ENCODE measurements around the gene SYT1. TPM values are rescaled to one million over a fixed set of nuclear protein-coding genes. Genes with fewer than 3 reads are reported as not detected.

SYT1 gene
- polyA plus RNA-seq, 2 donors, result 0.04 to 0.09 TPM

GRCh38 chr12:79266343-79267144 is 402.0 kb downstream of the SYT1 start:
- Histone ChIP-seq H3K27me3 (ENCODE audit: control insufficient read depth in 1 of 2, insufficient read depth in 2 of 2, low read length in 2 of 2) (no peaks in the 10 kb centered on the region), H3K27ac (ENCODE audit: low read depth in 2 of 2, low read length in 1 of 2) (no peak overlapping the region), H3K4me1 (ENCODE audit: control insufficient read depth in 2 of 2, insufficient read depth in 2 of 2, low read length in 1 of 2) (no peaks in the 10 kb centered on the region), H3K9me3 (ENCODE audit: control insufficient read depth in 2 of 2, insufficient read depth in 1 of 2, low read depth in 1 of 2, low read length in 1 of 2) (no peaks in the 10 kb centered on the region), H3K36me3 (ENCODE audit: control insufficient read depth in 2 of 2, insufficient read depth in 2 of 2, low read length in 1 of 2) (no peaks in the 10 kb centered on the region), H3K4me3 (ENCODE audit: low read depth in 1 of 2, low read length in 2 of 2) (no peak overlapping the region)
- whole genome bisulfite sequencing, 2 donors, result 30 to 36% methylated on average over 4 of the region's 4 CpGs

GRCh38 chr12:79267580-79267979 is 403.0 kb downstream of the SYT1 start:
- no peaks in the 10 kb centered on the region for H3K36me3 ChIP-seq (ENCODE audit: control insufficient read depth in 2 of 2, insufficient read depth in 2 of 2, low read length in 1 of 2)
- H3K9me3 ChIP-seq (ENCODE audit: control insufficient read depth in 2 of 2, insufficient read depth in 1 of 2, low read depth in 1 of 2, low read length in 1 of 2), result no peaks in the 10 kb centered on the region
- WGBS, 2 donors, result 44 to 52% methylated on average over 2 of the region's 2 CpGs
- H3K27ac ChIP-seq (ENCODE audit: low read depth in 2 of 2, low read length in 1 of 2), result no peak overlapping the region
- H3K4me1 ChIP-seq (ENCODE audit: control insufficient read depth in 2 of 2, insufficient read depth in 2 of 2, low read length in 1 of 2), result no peaks in the 10 kb centered on the region
- H3K27me3 ChIP-seq (ENCODE audit: control insufficient read depth in 1 of 2, insufficient read depth in 2 of 2, low read length in 2 of 2), result no peaks in the 10 kb centered on the region
- no peak overlapping the region for H3K4me3 ChIP-seq (ENCODE audit: low read depth in 1 of 2, low read length in 2 of 2)

GRCh38 chr12:79274501-79275064 is 410.0 kb downstream of the SYT1 start:
- H3K27me3 ChIP-seq (ENCODE audit: control insufficient read depth in 1 of 2, insufficient read depth in 2 of 2, low read length in 2 of 2), result no peaks in the 10 kb centered on the region
- H3K4me1 ChIP-seq (ENCODE audit: control insufficient read depth in 2 of 2, insufficient read depth in 2 of 2, low read length in 1 of 2), result no peaks in the 10 kb centered on the region
- H3K9me3 ChIP-seq (ENCODE audit: control insufficient read depth in 2 of 2, insufficient read depth in 1 of 2, low read depth in 1 of 2, low read length in 1 of 2), result no peaks in the 10 kb centered on the region
- 91 to 92% methylated on average over 4 of the region's 4 CpGs for WGBS, 2 donors
- no peak overlapping the region for H3K27ac ChIP-seq (ENCODE audit: low read depth in 2 of 2, low read length in 1 of 2)
- H3K4me3 ChIP-seq (ENCODE audit: low read depth in 1 of 2, low read length in 2 of 2), result no peak overlapping the region
- no peaks in the 10 kb centered on the region for H3K36me3 ChIP-seq (ENCODE audit: control insufficient read depth in 2 of 2, insufficient read depth in 2 of 2, low read length in 1 of 2)

GRCh38 chr12:79275631-79276030 is 411.1 kb downstream of the SYT1 start:
- H3K4me1 ChIP-seq (ENCODE audit: control insufficient read depth in 2 of 2, insufficient read depth in 2 of 2, low read length in 1 of 2), result no peaks in the 10 kb centered on the region
- H3K4me3 ChIP-seq (ENCODE audit: low read depth in 1 of 2, low read length in 2 of 2), result no peak overlapping the region
- no peak overlapping the region for H3K27ac ChIP-seq (ENCODE audit: low read depth in 2 of 2, low read length in 1 of 2)
- no peaks in the 10 kb centered on the region for H3K27me3 ChIP-seq (ENCODE audit: control insufficient read depth in 1 of 2, insufficient read depth in 2 of 2, low read length in 2 of 2)
- no peaks in the 10 kb centered on the region for H3K36me3 ChIP-seq (ENCODE audit: control insufficient read depth in 2 of 2, insufficient read depth in 2 of 2, low read length in 1 of 2)
- H3K9me3 ChIP-seq (ENCODE audit: control insufficient read depth in 2 of 2, insufficient read depth in 1 of 2, low read depth in 1 of 2, low read length in 1 of 2), result no peaks in the 10 kb centered on the region
- 96 to 100% methylated on average over 2 of the region's 2 CpGs for WGBS, 2 donors

GRCh38 chr12:79283364-79283763 is 418.8 kb downstream of the SYT1 start:
- no peaks in the 10 kb centered on the region for H3K27me3 ChIP-seq (ENCODE audit: control insufficient read depth in 1 of 2, insufficient read depth in 2 of 2, low read length in 2 of 2)
- WGBS, 2 donors, result 51 to 52% methylated on average over 2 of the region's 2 CpGs
- no peaks in the 10 kb centered on the region for H3K4me1 ChIP-seq (ENCODE audit: control insufficient read depth in 2 of 2, insufficient read depth in 2 of 2, low read length in 1 of 2)
- no peaks in the 10 kb centered on the region for H3K9me3 ChIP-seq (ENCODE audit: control insufficient read depth in 2 of 2, insufficient read depth in 1 of 2, low read depth in 1 of 2, low read length in 1 of 2)
- no peaks in the 10 kb centered on the region for H3K36me3 ChIP-seq (ENCODE audit: control insufficient read depth in 2 of 2, insufficient read depth in 2 of 2, low read length in 1 of 2)
- H3K27ac ChIP-seq (ENCODE audit: low read depth in 2 of 2, low read length in 1 of 2), result no peak overlapping the region
- no peak overlapping the region for H3K4me3 ChIP-seq (ENCODE audit: low read depth in 1 of 2, low read length in 2 of 2)

- WGBS, 2 donors, result 77 to 90% methylated on average over 3 of the region's 3 CpGs
- Histone ChIP-seq H3K4me3 (ENCODE audit: low read depth in 1 of 2, low read length in 2 of 2) (no peak overlapping the region), H3K27ac (ENCODE audit: low read depth in 2 of 2, low read length in 1 of 2) (no peak overlapping the region), H3K36me3 (ENCODE audit: control insufficient read depth in 2 of 2, insufficient read depth in 2 of 2, low read length in 1 of 2) (no peaks in the 10 kb centered on the region), H3K27me3 (ENCODE audit: control insufficient read depth in 1 of 2, insufficient read depth in 2 of 2, low read length in 2 of 2) (no peaks in the 10 kb centered on the region), H3K9me3 (ENCODE audit: control insufficient read depth in 2 of 2, insufficient read depth in 1 of 2, low read depth in 1 of 2, low read length in 1 of 2) (no peaks in the 10 kb centered on the region), H3K4me1 (ENCODE audit: control insufficient read depth in 2 of 2, insufficient read depth in 2 of 2, low read length in 1 of 2) (no peaks in the 10 kb centered on the region)
These were observed 424.3 kb downstream of the SYT1 start for GRCh38 chr12:79288911-79289310.

GRCh38 chr12:79291711-79292110 is 427.1 kb downstream of the SYT1 start:
- H3K4me3 ChIP-seq (ENCODE audit: low read depth in 1 of 2, low read length in 2 of 2), result no peak overlapping the region
- H3K9me3 ChIP-seq (ENCODE audit: control insufficient read depth in 2 of 2, insufficient read depth in 1 of 2, low read depth in 1 of 2, low read length in 1 of 2), result no peaks in the 10 kb centered on the region
- H3K27me3 ChIP-seq (ENCODE audit: control insufficient read depth in 1 of 2, insufficient read depth in 2 of 2, low read length in 2 of 2), result no peaks in the 10 kb centered on the region
- no peaks in the 10 kb centered on the region for H3K4me1 ChIP-seq (ENCODE audit: control insufficient read depth in 2 of 2, insufficient read depth in 2 of 2, low read length in 1 of 2)
- 75 to 79% methylated on average over 3 of the region's 3 CpGs for WGBS, 2 donors
- no peak overlapping the region for H3K27ac ChIP-seq (ENCODE audit: low read depth in 2 of 2, low read length in 1 of 2)
- H3K36me3 ChIP-seq (ENCODE audit: control insufficient read depth in 2 of 2, insufficient read depth in 2 of 2, low read length in 1 of 2), result no peaks in the 10 kb centered on the region

- H3K4me3 ChIP-seq (ENCODE audit: low read depth in 1 of 2, low read length in 2 of 2), result no peak overlapping the region
- WGBS, 2 donors, result 58 to 85% methylated on average over 2 of the region's 2 CpGs
- H3K27ac ChIP-seq (ENCODE audit: low read depth in 2 of 2, low read length in 1 of 2), result no peak overlapping the region
- no peaks in the 10 kb centered on the region for H3K36me3 ChIP-seq (ENCODE audit: control insufficient read depth in 2 of 2, insufficient read depth in 2 of 2, low read length in 1 of 2)
- H3K4me1 ChIP-seq (ENCODE audit: control insufficient read depth in 2 of 2, insufficient read depth in 2 of 2, low read length in 1 of 2), result no peaks in the 10 kb centered on the region
- no peaks in the 10 kb centered on the region for H3K27me3 ChIP-seq (ENCODE audit: control insufficient read depth in 1 of 2, insufficient read depth in 2 of 2, low read length in 2 of 2)
- no peaks in the 10 kb centered on the region for H3K9me3 ChIP-seq (ENCODE audit: control insufficient read depth in 2 of 2, insufficient read depth in 1 of 2, low read depth in 1 of 2, low read length in 1 of 2)
These were observed 430.0 kb downstream of the SYT1 start for GRCh38 chr12:79294590-79294989.

- H3K9me3 ChIP-seq (ENCODE audit: control insufficient read depth in 2 of 2, insufficient read depth in 1 of 2, low read depth in 1 of 2, low read length in 1 of 2), result no peaks in the 10 kb centered on the region
- H3K4me3 ChIP-seq (ENCODE audit: low read depth in 1 of 2, low read length in 2 of 2), result no peak overlapping the region
- H3K27ac ChIP-seq (ENCODE audit: low read depth in 2 of 2, low read length in 1 of 2), result no peak overlapping the region
- H3K27me3 ChIP-seq (ENCODE audit: control insufficient read depth in 1 of 2, insufficient read depth in 2 of 2, low read length in 2 of 2), result no peaks in the 10 kb centered on the region
- H3K4me1 ChIP-seq (ENCODE audit: control insufficient read depth in 2 of 2, insufficient read depth in 2 of 2, low read length in 1 of 2), result no peaks in the 10 kb centered on the region
- no peaks in the 10 kb centered on the region for H3K36me3 ChIP-seq (ENCODE audit: control insufficient read depth in 2 of 2, insufficient read depth in 2 of 2, low read length in 1 of 2)
These were observed 431.0 kb downstream of the SYT1 start for GRCh38 chr12:79295572-79295971.

- Histone ChIP-seq H3K27ac (ENCODE audit: low read depth in 2 of 2, low read length in 1 of 2) (no peak overlapping the region), H3K36me3 (ENCODE audit: control insufficient read depth in 2 of 2, insufficient read depth in 2 of 2, low read length in 1 of 2) (no peaks in the 10 kb centered on the region), H3K4me3 (ENCODE audit: low read depth in 1 of 2, low read length in 2 of 2) (no peak overlapping the region), H3K27me3 (ENCODE audit: control insufficient read depth in 1 of 2, insufficient read depth in 2 of 2, low read length in 2 of 2) (no peaks in the 10 kb centered on the region), H3K4me1 (ENCODE audit: control insufficient read depth in 2 of 2, insufficient read depth in 2 of 2, low read length in 1 of 2) (no peaks in the 10 kb centered on the region), H3K9me3 (ENCODE audit: control insufficient read depth in 2 of 2, insufficient read depth in 1 of 2, low read depth in 1 of 2, low read length in 1 of 2) (no peaks in the 10 kb centered on the region)
- 82 to 86% methylated on average over 5 of the region's 5 CpGs for WGBS, 2 donors
These were observed 431.6 kb downstream of the SYT1 start for GRCh38 chr12:79296133-79296532.

All from esophagus (tissue), 2 donors.